ENCODE results near the gene KCNJ2.

DNA sequence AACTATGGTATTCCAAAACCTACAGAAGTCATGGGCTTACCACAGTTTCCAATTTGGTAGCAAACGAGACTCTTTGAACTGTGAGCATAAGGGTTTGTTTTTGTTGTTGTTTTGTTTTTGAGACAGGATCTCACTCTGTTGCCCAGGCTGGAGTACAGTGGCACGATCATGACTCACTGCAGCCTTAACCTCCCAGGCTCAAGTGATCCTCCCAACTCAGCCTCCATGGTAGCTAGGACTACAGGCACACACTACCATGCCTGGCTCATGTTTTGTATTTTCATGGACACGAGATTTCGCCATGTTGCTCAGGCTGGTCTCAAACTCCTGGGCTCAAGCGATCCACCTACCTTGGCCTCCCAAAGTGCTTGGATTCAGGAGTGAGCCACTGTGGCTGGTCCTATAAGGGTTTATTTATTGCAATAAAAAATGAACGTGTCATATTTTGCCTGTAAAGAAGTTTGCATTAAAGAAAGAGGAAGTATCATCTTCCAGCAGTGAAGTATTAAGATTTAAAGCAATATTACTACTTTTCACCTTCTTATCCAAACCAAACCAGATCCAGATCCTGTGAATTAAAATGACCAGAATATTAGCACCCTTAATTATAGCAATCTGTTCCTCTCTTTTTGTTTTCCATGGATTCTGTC, 37.2 kb downstream of the KCNJ2 start:
- TF ChIP-seq CTCF (IDR thresholded peaks at IDR 0.05) (no peak), POLR2A (IDR thresholded peaks at IDR 0.05) (no peak)
